HG03565 (cell line): Measurements from ENCODE around the gene INAFM2.

ENCODE experiments used
- ATAC-seq: cut with Tn5 transposase; IDR thresholded peaks from one replicate; pipeline ENCODE4 v1.9.1; 2021; ENCODE audit warnings: mild to moderate bottlenecking, moderate library complexity; ENCODE audit not compliant: unreplicated experiment

Gene INAFM2

DNA sequence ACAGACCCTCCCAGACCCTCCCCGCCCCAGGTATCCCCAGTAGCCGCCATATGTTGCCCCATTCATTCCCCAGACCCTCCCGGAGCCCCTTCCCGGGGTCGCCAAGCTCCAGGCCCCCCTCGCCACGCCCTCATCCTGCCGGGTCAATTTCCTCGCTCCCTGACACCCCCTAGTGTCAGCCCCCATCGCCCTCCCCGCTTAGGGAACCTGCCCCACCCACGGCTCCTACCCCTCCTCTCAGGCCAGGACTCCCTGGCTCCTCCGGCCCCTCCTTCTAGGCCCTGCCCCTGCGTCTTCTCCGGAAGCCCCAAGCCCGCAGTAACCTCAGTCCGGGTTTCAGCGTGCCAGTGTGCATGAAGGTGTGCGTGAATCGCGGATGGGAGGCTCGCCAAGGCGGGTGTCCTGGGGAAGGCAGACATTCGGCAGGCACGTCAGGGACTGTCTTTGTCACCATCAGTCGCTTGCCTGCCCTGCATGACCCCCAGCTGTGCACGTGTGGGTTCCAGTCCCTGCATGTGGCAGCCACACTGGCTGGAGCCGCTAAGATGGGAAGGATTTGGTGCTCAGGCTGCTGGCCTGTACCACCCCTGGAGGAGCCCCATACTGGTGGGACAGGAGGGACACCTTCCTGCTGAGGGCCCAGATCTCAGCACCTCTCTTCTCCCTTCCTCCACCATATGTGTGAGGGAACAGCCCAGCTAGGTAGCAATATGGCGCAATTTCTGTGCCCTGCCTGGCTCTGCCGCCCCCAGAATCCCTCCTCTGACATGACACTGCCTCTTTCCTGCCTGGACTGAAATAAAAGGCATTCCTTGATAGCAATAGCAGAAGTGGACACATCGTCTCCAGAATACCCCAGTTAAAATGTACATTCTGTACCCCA, 35.2 kb downstream of the INAFM2 start:
- ATAC-seq: no peak

DNA sequence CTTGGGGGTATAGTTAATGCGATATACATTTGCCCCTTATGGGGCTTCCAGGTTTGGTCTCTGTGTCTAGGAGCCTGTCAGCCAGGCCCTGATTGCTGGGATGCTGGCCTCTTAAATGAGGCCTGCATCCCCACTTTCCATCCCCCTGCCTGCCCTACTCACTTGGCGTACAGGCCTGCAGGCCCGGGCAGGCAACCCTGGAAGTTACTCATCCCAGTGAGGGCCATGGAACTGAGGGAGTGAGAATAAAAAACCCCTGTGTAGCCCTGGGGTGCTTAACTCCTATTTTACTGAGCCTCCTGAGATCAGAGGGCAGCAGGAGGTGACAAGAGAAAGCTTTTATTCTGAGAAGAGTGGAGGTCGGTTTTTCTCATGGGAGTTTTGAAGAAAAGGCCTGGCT, 36.5 kb downstream of the INAFM2 start:
- ATAC-seq: no peak

DNA sequence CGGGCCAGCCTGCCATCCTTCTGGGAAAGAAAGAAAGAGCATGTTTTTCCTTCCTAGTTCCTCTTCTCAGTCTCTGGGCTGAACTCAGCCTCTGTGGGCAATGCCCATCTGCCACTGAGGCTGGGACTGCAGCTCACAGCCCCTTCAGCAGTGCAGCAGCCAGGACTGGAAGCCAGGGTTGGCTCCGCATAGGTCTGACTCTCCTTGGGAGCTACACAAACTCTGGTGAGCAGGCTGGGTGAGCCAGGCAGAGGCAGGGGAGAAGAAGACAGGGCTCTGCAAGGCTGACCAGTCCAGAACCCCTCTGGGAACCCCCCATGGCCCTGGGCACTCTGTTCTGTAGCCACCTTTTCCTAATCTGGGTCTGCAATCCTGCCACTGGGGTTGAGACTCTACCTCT, 38.1 kb downstream of the INAFM2 start:
- no peak for ATAC-seq

DNA sequence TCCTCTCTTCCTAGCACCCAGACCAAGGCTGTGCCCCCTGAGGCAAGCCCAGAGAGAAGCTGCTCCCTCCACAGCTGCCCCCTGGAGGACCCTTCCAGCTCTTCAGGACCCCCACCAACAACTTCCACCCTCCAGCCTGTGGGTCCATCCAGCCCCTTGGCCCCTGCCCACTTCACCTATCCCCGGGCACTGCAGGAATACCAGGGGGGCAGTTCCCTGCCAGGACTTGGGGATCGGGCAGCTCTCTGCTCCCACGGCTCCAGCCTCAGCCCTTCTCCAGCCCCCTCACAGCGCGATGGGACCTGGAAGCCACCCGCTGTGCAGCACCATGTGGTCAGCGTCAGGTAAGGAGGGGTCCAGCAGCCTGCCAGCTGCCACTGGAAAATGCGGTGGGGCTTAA, 40.1 kb downstream of the INAFM2 start:
- ATAC-seq: no peak

DNA sequence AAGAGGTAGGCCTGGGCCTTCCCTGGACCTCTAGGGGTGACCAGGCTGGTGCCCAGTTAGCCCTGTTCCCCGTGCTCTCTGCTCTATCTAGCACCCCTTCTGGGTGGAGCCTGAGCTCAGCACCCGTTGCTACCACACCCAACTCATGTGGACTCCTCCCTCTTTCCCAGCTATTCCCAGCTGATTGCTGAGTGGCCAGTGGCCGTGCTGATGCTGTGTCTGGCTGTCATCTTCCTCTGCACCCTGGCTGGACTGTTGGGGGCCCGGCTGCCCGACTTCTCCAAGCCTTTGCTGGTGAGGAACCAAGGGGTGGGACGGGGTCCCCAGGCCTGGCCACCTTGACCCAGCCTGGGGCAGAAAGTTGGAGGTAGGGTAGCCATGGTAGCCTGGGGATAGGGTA, 40.8 kb downstream of the INAFM2 start:
- no peak for ATAC-seq

DNA sequence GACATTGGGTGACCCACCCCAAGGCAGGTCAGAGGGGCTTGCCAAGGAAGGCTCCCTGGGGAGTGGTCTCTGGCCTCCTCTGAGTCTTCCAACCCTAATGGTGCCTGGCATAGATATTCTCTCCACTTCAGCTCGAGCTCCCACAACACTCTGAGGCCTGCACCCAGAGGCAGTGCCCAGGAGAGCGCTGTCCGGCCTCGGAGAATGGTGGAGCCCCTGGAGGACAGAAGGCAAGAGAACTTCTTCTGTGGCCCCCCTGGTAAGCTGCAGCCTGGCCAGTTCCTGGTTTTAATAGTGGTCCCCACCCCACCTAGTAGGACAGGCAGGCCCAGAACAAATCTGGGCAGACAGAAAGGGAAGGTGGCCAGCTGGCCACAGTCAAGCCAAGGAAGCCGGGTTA, 41.5 kb downstream of the INAFM2 start:
- ATAC-seq: no peak

DNA sequence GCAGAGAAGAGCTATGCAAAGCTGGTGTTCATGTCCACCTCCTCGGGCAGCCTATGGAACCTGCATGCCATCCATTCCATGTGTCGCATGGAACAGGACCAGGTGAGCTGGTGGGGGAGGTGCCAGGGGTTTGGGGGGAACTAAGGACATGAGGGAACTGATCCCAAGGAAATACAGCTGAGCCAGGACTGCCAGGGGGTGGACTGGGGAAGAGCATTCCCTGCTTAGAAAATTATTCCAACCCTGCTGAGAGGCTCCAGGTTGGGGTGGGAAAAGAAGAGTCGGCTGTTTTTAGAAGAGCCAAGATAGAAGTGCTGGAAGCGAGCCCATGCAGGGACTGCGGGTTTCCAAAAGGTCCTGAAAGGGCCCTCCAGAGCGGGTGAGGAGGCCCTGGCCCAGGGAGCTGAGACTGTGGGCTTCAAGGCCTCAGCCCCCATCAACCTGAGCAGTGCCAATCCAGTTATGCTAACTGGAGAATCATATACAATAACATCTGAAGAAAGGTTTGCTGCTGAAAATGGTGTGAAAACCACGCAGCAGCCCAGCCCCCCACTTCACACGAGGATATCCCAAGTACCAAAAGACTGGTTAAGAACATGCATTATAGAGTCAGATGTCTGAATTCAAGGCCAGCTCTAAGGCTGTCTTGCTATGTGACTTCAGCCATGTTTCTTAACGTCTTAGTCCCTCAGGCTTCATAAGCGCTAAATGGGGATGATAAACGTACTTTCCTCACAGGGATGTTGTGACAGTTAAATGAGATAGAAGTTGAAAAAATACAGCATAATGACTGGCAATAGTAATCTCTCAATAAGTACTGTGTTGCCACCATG, 42.3 kb downstream of the INAFM2 start:
- no peak for ATAC-seq

DNA sequence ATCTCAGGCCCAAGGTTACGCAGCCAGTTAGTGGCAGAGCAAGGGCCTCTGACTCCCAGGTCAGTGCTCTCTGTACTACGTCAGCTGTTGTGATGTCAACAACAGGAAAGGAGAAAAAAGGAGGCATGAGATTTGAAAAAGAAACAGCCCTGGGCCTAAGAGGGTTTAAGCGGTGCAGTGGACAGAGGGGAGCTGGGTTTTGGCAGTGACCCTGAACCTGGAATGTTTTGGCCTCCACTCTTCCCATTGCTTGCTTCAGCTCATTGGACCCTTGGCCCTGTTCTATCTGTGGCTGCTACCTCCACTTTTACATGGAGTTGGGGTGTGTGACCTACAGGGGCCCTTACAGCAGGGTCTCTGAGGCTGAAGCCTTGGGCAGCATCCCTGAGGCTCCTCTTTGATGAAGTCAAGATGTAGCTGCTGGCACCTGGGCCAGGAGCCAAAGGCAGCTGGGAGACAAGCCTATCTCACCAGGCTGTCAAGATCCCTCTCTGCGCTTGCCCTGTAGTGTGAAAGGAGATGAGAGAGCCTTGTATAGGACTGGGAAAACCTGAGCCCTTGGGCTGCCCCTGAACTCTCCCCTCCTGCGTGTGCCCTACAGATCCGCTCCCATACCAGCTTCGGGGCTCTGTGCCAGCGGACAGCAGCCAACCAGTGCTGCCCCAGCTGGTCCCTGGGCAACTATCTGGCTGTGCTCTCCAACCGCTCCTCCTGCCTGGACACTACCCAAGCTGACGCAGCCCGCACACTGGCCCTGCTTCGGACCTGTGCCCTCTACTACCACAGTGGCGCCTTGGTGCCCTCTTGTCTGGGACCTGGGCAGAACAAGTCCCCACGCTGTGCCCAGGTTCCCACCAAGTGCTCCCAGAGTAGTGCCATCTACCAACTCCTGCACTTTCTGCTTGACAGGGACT, 43.2 kb downstream of the INAFM2 start:
- no peak for ATAC-seq

DNA sequence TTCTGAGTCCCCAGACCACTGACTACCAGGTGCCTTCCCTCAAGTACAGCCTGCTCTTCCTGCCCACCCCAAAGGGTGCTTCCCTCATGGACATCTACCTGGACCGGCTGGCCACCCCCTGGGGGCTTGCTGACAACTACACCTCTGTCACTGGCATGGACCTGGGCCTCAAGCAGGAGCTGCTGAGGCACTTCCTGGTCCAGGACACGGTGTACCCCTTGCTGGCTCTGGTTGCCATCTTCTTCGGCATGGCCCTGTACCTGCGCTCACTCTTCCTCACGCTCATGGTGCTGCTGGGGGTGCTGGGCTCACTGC, 43.8 kb downstream of the INAFM2 start:
- no peak for ATAC-seq

DNA sequence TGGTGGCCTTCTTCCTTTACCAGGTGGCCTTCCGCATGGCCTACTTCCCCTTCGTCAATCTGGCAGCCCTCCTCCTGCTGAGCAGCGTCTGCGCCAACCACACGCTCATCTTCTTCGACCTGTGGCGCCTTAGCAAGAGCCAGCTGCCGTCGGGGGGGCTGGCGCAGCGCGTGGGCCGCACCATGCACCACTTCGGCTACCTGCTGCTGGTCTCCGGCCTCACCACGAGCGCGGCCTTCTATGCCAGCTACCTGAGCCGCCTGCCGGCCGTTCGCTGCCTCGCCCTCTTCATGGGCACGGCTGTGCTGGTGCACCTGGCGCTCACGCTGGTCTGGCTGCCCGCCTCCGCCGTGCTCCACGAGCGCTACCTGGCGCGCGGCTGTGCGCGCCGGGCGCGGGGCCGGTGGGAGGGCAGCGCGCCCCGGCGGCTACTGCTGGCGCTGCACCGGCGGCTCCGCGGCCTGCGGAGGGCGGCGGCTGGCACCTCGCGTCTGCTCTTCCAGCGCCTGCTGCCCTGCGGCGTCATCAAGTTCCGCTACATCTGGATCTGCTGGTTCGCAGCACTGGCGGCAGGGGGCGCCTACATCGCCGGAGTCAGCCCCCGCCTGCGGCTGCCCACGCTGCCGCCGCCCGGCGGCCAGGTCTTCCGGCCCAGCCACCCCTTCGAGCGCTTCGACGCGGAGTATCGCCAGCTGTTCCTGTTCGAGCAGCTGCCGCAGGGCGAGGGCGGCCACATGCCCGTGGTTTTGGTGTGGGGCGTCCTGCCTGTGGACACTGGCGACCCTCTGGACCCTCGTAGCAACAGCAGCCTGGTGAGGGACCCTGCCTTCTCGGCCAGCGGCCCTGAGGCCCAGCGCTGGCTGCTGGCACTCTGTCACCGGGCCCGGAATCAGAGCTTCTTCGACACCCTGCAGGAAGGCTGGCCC, 44.5 kb downstream of the INAFM2 start:
- ATAC-seq: peak; percentile 78

DNA sequence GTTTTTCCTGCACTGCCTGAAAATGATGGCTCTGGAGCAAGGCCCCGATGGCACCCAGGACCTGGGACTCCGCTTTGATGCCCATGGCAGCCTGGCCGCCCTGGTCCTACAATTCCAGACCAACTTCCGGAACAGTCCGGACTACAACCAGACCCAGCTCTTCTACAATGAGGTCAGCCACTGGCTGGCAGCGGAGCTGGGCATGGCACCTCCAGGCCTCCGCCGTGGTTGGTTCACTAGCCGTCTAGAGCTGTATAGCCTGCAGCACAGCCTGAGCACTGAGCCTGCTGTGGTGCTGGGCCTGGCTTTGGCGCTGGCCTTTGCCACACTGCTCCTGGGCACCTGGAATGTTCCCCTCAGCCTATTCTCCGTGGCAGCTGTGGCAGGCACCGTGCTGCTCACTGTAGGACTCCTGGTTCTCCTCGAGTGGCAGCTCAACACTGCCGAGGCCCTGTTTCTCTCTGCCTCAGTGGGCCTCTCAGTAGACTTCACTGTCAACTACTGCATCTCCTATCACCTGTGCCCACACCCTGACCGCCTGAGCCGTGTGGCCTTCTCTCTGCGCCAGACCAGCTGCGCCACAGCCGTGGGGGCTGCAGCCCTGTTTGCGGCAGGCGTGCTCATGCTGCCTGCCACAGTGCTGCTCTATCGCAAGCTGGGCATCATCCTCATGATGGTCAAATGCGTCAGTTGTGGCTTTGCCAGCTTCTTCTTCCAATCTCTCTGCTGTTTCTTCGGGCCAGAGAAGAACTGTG, 45.4 kb downstream of the INAFM2 start:
- ATAC-seq: no peak

DNA sequence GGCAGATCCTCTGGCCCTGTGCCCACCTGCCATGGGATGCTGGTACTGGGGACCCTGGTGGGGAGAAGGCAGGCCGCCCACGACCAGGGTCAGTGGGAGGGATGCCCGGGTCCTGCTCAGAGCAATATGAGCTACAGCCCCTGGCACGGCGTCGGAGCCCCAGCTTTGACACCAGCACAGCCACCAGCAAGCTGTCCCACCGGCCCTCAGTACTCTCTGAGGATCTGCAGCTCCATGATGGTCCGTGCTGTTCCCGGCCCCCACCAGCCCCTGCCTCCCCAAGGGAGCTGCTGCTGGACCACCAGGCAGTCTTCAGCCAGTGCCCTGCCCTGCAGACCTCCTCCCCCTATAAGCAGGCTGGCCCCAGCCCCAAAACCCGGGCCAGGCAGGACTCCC, 46.0 kb downstream of the INAFM2 start:
- no peak for ATAC-seq

DNA sequence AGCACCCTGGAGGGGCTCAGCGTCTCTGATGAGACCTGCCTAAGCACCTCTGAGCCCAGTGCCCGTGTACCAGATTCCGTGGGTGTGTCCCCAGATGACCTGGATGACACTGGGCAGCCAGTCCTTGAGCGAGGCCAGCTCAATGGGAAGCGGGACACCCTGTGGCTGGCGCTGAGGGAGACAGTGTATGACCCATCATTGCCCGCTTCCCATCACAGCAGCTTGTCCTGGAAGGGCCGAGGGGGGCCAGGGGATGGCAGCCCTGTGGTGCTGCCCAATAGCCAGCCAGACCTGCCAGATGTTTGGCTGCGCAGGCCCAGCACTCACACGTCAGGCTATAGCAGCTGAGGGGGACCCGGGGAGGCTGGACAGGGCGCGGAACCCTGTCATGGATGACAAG, 46.5 kb downstream of the INAFM2 start:
- ATAC-seq: no peak

DNA sequence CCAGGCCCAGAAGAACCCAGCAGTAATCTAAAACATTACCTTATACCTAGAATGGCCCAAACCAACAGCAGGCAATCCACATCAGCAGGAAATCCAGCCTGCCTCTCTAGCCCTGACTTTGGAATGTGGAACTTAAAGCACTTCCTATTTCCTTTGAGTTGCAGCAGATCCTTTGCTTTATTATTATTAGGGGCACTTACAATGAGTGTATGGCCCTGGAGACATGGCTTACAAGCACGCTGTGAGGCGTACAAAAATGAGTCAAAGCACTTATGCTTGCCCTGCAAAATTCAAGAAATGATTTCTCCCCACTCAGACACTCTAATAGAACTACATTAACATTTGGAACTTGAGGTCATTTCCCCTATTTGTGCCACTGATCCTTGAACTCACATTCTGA, 49.5 kb downstream of the INAFM2 start:
- no peak for ATAC-seq
